Loucy (cell line): Measurements from ENCODE around the gene PELI2.

Experiments
- H2AFZ ChIP-seq: fragments of 200-600 bp; sonication (generic); 2 replicates; pipeline ENCODE4 v1.6.0; 2016; ENCODE audit warnings: antibody characterized with exemption, mild to moderate bottlenecking, low read length, moderate library complexity
- H3F3A ChIP-seq: fragments of 200-600 bp; 2 replicates; pipeline ENCODE4 v1.6.0; 2016; ENCODE audit warnings: antibody characterized with exemption, low read depth, mild to moderate bottlenecking
- H3K27me3 ChIP-seq: fragments of 200-600 bp; sonication (generic); 2 replicates; pipeline ENCODE4 v1.6.1; 2014; ENCODE audit warnings: low read length, mild to moderate bottlenecking; ENCODE audit not compliant: insufficient read depth, poor library complexity, severe bottlenecking
- H3K36me3 ChIP-seq: fragments of 200-600 bp; sonication (generic); 2 replicates; pipeline ENCODE4 v1.6.1; 2016; ENCODE audit warnings: low read length; ENCODE audit not compliant: insufficient read depth
- H3K4me1 ChIP-seq: fragments of 200-600 bp; sonication (generic); 2 replicates; pipeline ENCODE4 v1.5.1; 2014; ENCODE audit warnings: low read length, mild to moderate bottlenecking; ENCODE audit not compliant: insufficient read depth, poor library complexity, severe bottlenecking
- H3K4me2 ChIP-seq: fragments of 200-600 bp; sonication (generic); 2 replicates; pipeline ENCODE4 v1.6.0; 2014; ENCODE audit warnings: antibody characterized with exemption, low read length, low read depth, mild to moderate bottlenecking; ENCODE audit not compliant: poor library complexity, severe bottlenecking
- H3K4me3 ChIP-seq: fragments of 200-600 bp; sonication (generic); 2 replicates; pipeline ENCODE4 v1.5.1; 2014; ENCODE audit warnings: low read length, mild to moderate bottlenecking, mixed read lengths; ENCODE audit not compliant: poor library complexity, severe bottlenecking
- H3K79me2 ChIP-seq: fragments of 200-600 bp; sonication (generic); 2 replicates; pipeline ENCODE4 v1.6.1; 2014; ENCODE audit warnings: low read length; ENCODE audit not compliant: insufficient read depth
- H3K9ac ChIP-seq: fragments of 200-600 bp; sonication (generic); 2 replicates; pipeline ENCODE4 v1.6.0; 2014; ENCODE audit warnings: mild to moderate bottlenecking, low read depth, low read length, moderate library complexity; ENCODE audit not compliant: poor library complexity, severe bottlenecking
- H3K9me2 ChIP-seq: fragments of 200-600 bp; sonication (generic); replicated peaks from 2 replicates; pipeline ENCODE4 v1.6.1; 2016; ENCODE audit warnings: low read depth, low read length, mixed read lengths
- H3K9me3 ChIP-seq: fragments of 200-600 bp; sonication (generic); 2 replicates; pipeline ENCODE4 v1.6.1; 2014; ENCODE audit warnings: mild to moderate bottlenecking, antibody characterized with exemption, low read length, low read depth; ENCODE audit not compliant: insufficient read depth
- H4K20me1 ChIP-seq: fragments of 200-600 bp; sonication (generic); 2 replicates; pipeline ENCODE4 v1.6.0; 2014; ENCODE audit warnings: antibody characterized with exemption, low read length, mild to moderate bottlenecking; ENCODE audit not compliant: insufficient read depth, poor library complexity, severe bottlenecking
- CTCF ChIP-seq: fragments of 200-600 bp; sonication (generic); conservative IDR thresholded peaks from 2 replicates; pipeline ENCODE4 v1.5.1; 2014; ENCODE audit warnings: mild to moderate bottlenecking, antibody characterized with exemption, low read length
- EZH2phosphoT487 ChIP-seq: fragments of 200-600 bp; IDR thresholded peaks from 2 replicates; pipeline ENCODE4 v1.6.1; 2018; ENCODE audit warnings: antibody characterized with exemption, mild to moderate bottlenecking, moderate library complexity, borderline replicate concordance

The PELI2 gene

GRCh38 chr14:56175773-56176172 is 57.6 kb downstream of the PELI2 start:
- H3K4me1 ChIP-seq, result peaks cover 79% of the 10 kb centered on the region
- H4K20me1 ChIP-seq, result peaks cover 97% of the 10 kb centered on the region
- no peaks in the 10 kb centered on the region for H3K27me3 ChIP-seq
- H3K79me2 ChIP-seq, result peaks cover 96% of the 10 kb centered on the region
- H3K9me3 ChIP-seq, result no peaks in the 10 kb centered on the region
- no peak overlapping the region for H3K4me3 ChIP-seq
- no peak overlapping the region for H3K9ac ChIP-seq
- TF ChIP-seq CTCF, result no peak
- TF ChIP-seq EZH2phosphoT487, result no peak
- no peak overlapping the region for H2AFZ ChIP-seq
- peak overlapping the region; percentile 4 for H3K4me2 ChIP-seq
- H3F3A ChIP-seq, result peaks cover 6% of the 10 kb centered on the region
- no peaks in the 10 kb centered on the region for H3K9me2 ChIP-seq
- peaks cover 54% of the 10 kb centered on the region for H3K36me3 ChIP-seq

GRCh38 chr14:56176530-56176929 is 58.3 kb downstream of the PELI2 start:
- Histone ChIP-seq H3K4me3 (no peak overlapping the region), H3F3A (peaks cover 6% of the 10 kb centered on the region), H3K79me2 (peaks cover 96% of the 10 kb centered on the region), H4K20me1 (peaks cover 97% of the 10 kb centered on the region), H3K36me3 (peaks cover 62% of the 10 kb centered on the region), H3K4me2 (peak overlapping the region; percentile 4), H2AFZ (no peak overlapping the region), H3K27me3 (no peaks in the 10 kb centered on the region), H3K9me2 (no peaks in the 10 kb centered on the region), H3K9me3 (no peaks in the 10 kb centered on the region), H3K4me1 (peaks cover 73% of the 10 kb centered on the region), H3K9ac (no peak overlapping the region)
- TF ChIP-seq CTCF, result no peak
- no peak for TF ChIP-seq EZH2phosphoT487

- peaks cover 68% of the 10 kb centered on the region for H3K4me1 ChIP-seq
- H2AFZ ChIP-seq, result no peak overlapping the region
- no peaks in the 10 kb centered on the region for H3K27me3 ChIP-seq
- H3K9ac ChIP-seq, result peak overlapping the region; percentile 7
- TF ChIP-seq EZH2phosphoT487 (no peak), CTCF (no peak)
- peak overlapping the region; percentile 4 for H3K4me2 ChIP-seq
- peaks cover 97% of the 10 kb centered on the region for H4K20me1 ChIP-seq
- peaks cover 67% of the 10 kb centered on the region for H3K36me3 ChIP-seq
- H3K79me2 ChIP-seq, result peaks cover 96% of the 10 kb centered on the region
- no peak overlapping the region for H3K4me3 ChIP-seq
- H3K9me2 ChIP-seq, result no peaks in the 10 kb centered on the region
- H3F3A ChIP-seq, result peaks cover 6% of the 10 kb centered on the region
- H3K9me3 ChIP-seq, result no peaks in the 10 kb centered on the region
These were observed 58.8 kb downstream of the PELI2 start for GRCh38 chr14:56177036-56177435.
